Measurements from ENCODE around the gene GSTA2. TPM values are rescaled to one million over a fixed set of nuclear protein-coding genes. Genes with fewer than 3 reads are reported as not detected.
A peak's percentile ranks its signal among the peaks of the same experiment; 100 is the strongest.
"Not testable (repeated sequence)": the region's sequence is repeated elsewhere in the genome, so short reads cannot be mapped to it uniquely, and the experiment has no call there.

Gene GSTA2
- total RNA-seq, 4 donors from 2014 or later: not detected

DNA sequence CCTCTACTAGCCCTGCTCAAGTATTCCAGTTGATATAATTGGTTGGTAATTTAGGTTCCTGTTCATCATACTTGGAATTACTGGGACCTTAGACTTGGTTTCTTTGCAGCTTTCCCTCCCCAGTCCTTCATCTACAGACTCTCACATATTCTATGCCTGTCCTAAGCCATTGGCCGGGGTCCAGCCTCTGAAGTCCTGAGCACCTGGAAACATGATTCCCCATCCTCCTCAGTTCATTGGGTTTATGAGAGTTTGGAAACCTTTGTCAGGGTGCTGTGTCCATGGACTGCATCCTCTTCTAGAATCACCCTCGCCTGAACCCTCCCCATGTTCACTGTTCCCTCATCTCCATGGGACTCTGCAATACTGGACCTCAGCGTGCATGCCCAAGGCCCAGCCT is 8.8 kb downstream of the GSTA2 start:
- H3K4me3 ChIP-seq: no peak overlapping the region
- intact Hi-C loops (cut with DNase I): no loop called here
- 84 to 90% methylated on average over 1 to 2 of the region's 3 CpGs for WGBS, 2 donors

DNA sequence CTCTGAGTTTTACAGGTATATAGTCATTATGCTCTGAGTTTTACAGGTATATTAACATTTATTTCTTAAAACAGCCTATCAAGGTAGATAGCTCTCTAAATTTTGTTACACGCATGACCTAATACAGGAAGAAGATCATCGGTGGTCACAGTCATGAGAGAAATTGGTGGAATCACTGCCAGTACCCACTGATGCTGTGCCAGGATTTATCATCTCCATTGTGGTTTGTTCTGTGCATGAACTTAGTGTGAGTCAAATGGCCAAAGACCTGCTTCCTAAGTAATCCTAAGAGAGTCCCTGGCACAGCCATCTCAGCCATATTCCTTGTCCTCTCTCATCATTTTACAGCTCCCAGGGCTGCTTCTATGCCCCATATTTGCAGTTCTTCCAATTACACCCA is 10.1 kb downstream of the GSTA2 start:
- H3K27me3 ChIP-seq; H3K27ac ChIP-seq; H3K9me3 ChIP-seq; H3K4me1 ChIP-seq; H3K4me3 ChIP-seq; intact Hi-C loops (cut with DNase I); DNase-seq; H3K36me3 ChIP-seq: not testable (repeated sequence)
- 76 to 88% methylated on average over 2 of the region's 2 CpGs for WGBS, 2 donors

More for the DNA sequence above, 8.8 kb downstream of the GSTA2 start:
- Histone ChIP-seq H3K4me1 (peaks cover 0 to 7% (median 0%) of the 10 kb centered on the region in 3 donors), H3K9me3 (no peaks in the 10 kb centered on the region), H3K27me3 (no peaks in the 10 kb centered on the region), H3K27ac (no peak overlapping the region), H3K36me3 (no peaks in the 10 kb centered on the region)
- TF ChIP-seq POLR2A (IDR thresholded peaks at IDR 0.05): no peak
- no peak for DNase-seq

DNA sequence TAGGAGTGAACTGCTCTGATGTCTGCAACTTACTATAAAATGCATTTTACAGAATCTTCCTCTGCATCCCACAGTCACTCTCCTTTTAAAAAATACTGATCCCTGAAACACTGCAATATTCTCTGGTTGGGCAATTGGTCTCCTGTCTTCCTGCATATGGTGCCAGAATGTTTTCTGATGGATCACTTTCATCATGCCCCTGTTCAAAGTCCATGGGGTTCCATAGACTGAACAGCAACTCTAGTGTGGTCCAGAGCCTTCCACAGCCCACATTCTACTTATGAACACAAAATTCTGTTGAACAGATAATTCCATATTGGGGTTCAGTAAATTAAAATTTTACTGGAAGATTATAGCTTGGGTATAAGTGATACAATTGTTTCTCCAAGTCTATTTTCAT is 11.0 kb downstream of the GSTA2 start:
- TF ChIP-seq POLR2A (IDR thresholded peaks at IDR 0.05) (no peak), CTCF (IDR thresholded peaks at IDR 0.05) (no peak)
- H3K9me3 ChIP-seq: no peaks in the 10 kb centered on the region
- intact Hi-C loops (cut with DNase I): no loop called here

GRCh38 chr6:52749556-52750152 is 13.6 kb downstream of the GSTA2 start:
- Histone ChIP-seq H3K27me3 (no peaks in the 10 kb centered on the region), H3K4me3 (no peak overlapping the region), H3K36me3 (no peaks in the 10 kb centered on the region), H3K4me1 (peaks cover 0 to 7% (median 0%) of the 10 kb centered on the region in 3 donors), H3K27ac (no peak overlapping the region), H3K9me3 (no peaks in the 10 kb centered on the region)
- TF ChIP-seq CTCF (IDR thresholded peaks at IDR 0.05) (no peak), POLR2A (IDR thresholded peaks at IDR 0.05) (no peak)
- 57 to 79% methylated on average over 2 of the region's 2 CpGs for WGBS, 2 donors
- no peak for DNase-seq
- intact Hi-C loops (cut with DNase I): no loop called here

More for the DNA sequence above, 11.0 kb downstream of the GSTA2 start:
- peaks cover 0 to 7% (median 0%) of the 10 kb centered on the region in 3 donors for H3K4me1 ChIP-seq
- no peaks in the 10 kb centered on the region for H3K36me3 ChIP-seq
- DNase-seq: no peak
- no peak overlapping the region for H3K4me3 ChIP-seq
- no peak overlapping the region for H3K27ac ChIP-seq
- H3K27me3 ChIP-seq: no peaks in the 10 kb centered on the region

DNA sequence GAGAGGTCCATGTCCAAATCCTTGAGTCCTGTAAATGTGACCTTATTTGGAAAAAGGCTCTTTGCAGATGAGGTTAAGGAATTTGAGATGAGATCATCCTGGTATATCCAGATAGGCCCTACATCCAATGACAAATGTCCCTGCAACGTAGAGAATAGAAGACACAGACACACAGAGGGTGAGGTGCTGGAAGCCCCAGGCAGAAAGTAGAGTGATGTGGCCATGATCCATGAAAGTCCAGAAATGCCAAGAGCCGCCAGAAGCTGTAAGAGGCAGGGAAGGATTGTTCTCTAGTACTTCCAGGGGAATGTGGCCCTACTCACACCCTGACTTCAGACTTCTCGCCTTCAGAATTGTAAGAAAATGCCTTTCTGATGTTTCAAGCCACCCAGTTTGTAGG is 16.0 kb downstream of the GSTA2 start:
- H3K4me3 ChIP-seq; H3K9me3 ChIP-seq; DNase-seq; H3K4me1 ChIP-seq; H3K36me3 ChIP-seq; H3K27me3 ChIP-seq; intact Hi-C loops (cut with DNase I); H3K27ac ChIP-seq: not testable (repeated sequence)
- WGBS, 2 donors: 62 to 63% methylated on average over 3 of the region's 3 CpGs

- Histone ChIP-seq H3K4me3 (no peak overlapping the region), H3K27me3 (no peaks in the 10 kb centered on the region), H3K27ac (peak overlapping the region in 1 of 4 donors; percentile 31), H3K4me1 (peaks cover 0 to 7% (median 0%) of the 10 kb centered on the region in 3 donors), H3K36me3 (no peaks in the 10 kb centered on the region), H3K9me3 (no peaks in the 10 kb centered on the region)
- TF ChIP-seq CTCF (IDR thresholded peaks at IDR 0.05) (no peak), POLR2A (IDR thresholded peaks at IDR 0.05) (no peak)
- intact Hi-C loops (cut with DNase I): no loop called here
- 77 to 83% methylated on average over 4 of the region's 4 CpGs for WGBS, 2 donors
- no peak for DNase-seq
Measured at GRCh38 chr6:52746213-52746612, 17.1 kb downstream of the GSTA2 start.

GRCh38 chr6:52745764-52746201 is 17.5 kb downstream of the GSTA2 start:
- Histone ChIP-seq H3K27me3 (no peaks in the 10 kb centered on the region), H3K4me3 (no peak overlapping the region), H3K36me3 (no peaks in the 10 kb centered on the region), H3K27ac (peak overlapping the region in 1 of 4 donors; percentile 31), H3K4me1 (peaks cover 0 to 7% (median 0%) of the 10 kb centered on the region in 3 donors), H3K9me3 (no peaks in the 10 kb centered on the region)
- TF ChIP-seq CTCF (IDR thresholded peaks at IDR 0.05) (no peak), POLR2A (IDR thresholded peaks at IDR 0.05) (no peak)
- DNase-seq: no peak
- 31 to 42% methylated on average over 1 of the region's 1 CpG for WGBS, 2 donors
- intact Hi-C loops (cut with DNase I): no loop called here

Measured in esophagus squamous epithelium (tissue), 5 donors.